Adipocyte (in vitro differentiated cells): ENCODE results near the gene NTRK3.

Experiments used
- DNase-seq: peaks from one replicate; pipeline ENCODE4 v3.0.0-alpha.2; 2015; ENCODE audit warnings: low read depth
- H3K27me3 ChIP-seq: replicated peaks from 2 replicates; pipeline ENCODE4 v1.7.0; 2013; ENCODE audit warnings: mild to moderate bottlenecking, low read length, moderate library complexity; ENCODE audit not compliant: control insufficient read depth, insufficient read depth
- H3K36me3 ChIP-seq: 2 replicates; pipeline ENCODE4 v1.7.0; 2013; ENCODE audit warnings: low read length, mild to moderate bottlenecking, moderate library complexity; ENCODE audit not compliant: control insufficient read depth, insufficient read depth, severe bottlenecking
- H3K4me1 ChIP-seq: 2 replicates; pipeline ENCODE4 v1.7.0; 2013; ENCODE audit warnings: mild to moderate bottlenecking, low read length, moderate library complexity; ENCODE audit not compliant: control insufficient read depth, insufficient read depth
- H3K4me3 ChIP-seq: 2 replicates; pipeline ENCODE4 v1.7.0; 2013; ENCODE audit warnings: mild to moderate bottlenecking, low read length, moderate library complexity
- H3K9ac ChIP-seq: 2 replicates; pipeline ENCODE4 v1.7.0; 2013; ENCODE audit warnings: mild to moderate bottlenecking, low read length, moderate library complexity
- H3K9me3 ChIP-seq: 2 replicates; pipeline ENCODE4 v1.7.0; 2013; ENCODE audit warnings: mild to moderate bottlenecking, low read length, moderate library complexity; ENCODE audit not compliant: control insufficient read depth

Gene NTRK3

DNA sequence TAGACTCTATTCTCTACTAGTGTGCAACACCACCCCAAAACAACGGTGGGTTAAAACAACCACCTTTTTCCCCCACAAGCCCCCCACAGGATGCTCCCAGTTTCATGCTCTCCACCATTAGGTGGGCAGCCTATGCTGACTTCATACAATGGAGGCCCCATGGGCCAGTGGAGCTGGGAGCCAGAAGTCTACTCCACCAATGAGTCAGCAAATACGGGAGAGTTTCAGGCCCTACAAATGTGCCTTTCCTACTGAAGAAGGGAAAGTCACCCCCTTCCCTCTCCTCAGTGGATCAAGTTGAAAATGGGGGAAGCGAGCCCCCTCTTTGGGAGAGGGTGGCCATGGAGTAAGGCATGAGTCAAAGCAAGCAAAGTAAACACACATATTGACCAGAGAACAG, 278.6 kb downstream of the NTRK3 start:
- H3K9me3 ChIP-seq: no peaks in the 10 kb centered on the region
- peaks cover 21% of the 10 kb centered on the region for H3K27me3 ChIP-seq
- DNase-seq: no peak
- H3K4me1 ChIP-seq: no peaks in the 10 kb centered on the region
- no peak overlapping the region for H3K4me3 ChIP-seq
- no peaks in the 10 kb centered on the region for H3K36me3 ChIP-seq
- H3K9ac ChIP-seq: no peak overlapping the region

DNA sequence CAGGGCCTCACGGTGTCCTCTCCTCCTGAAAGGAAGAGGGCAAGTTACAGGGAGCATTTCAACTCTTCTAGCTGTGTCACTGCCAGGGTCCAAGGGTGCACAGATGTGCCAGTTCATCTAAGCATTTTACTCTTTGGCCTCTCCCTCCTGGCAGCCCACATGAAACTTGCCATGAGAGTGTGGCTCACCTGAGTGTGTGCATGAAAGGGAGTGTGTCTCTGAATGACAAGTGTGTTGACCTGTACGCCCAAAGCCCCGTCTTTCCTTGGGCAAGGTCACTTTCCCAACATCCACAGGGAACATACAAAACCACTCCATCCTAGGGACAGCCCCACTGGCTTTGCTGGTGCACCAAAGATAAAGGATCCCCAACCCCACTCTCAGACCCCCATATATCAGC, 280.0 kb downstream of the NTRK3 start:
- DNase-seq: no peak
- Histone ChIP-seq H3K27me3 (peaks cover 14% of the 10 kb centered on the region), H3K9ac (no peak overlapping the region), H3K9me3 (no peaks in the 10 kb centered on the region), H3K36me3 (no peaks in the 10 kb centered on the region), H3K4me3 (no peak overlapping the region), H3K4me1 (no peaks in the 10 kb centered on the region)

DNA sequence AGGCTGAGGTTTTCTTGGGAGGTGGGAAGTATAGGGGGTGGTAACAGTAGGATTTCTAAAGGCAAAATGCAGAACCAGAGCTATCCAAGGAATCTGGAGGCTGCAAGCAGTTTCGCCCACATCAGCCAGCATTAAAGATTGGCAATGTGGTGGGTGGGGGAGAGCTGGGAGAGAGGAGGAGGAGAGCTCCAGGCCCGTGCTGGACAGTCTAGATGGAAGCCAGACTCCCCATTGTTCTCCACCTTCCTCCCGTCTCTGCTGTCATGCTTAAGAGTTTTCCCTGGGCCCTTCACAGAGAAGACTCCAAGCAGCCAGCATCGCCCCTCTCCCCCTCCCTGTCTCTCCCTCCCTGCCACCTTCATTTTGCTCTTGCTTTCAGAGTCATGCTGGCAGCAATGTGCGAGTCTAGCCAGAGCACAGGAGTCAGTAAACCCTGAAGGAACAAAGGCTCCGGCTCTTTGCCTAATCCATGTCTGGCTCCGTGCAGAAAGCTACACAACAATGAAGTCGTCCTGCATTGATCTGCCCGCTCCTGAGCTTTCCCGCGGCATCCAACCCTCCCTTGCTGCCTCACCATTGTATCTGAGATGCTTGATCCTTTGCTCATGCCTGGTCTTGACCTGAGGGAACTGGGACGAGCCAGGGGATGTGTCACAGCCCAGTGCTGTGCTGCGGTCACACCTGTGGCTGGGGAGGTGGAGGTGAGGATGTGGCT, 282.9 kb downstream of the NTRK3 start:
- H3K27me3 ChIP-seq: peaks cover 13% of the 10 kb centered on the region
- peaks cover 5% of the 10 kb centered on the region for H3K4me1 ChIP-seq
- DNase-seq: no peak
- H3K9ac ChIP-seq: no peak overlapping the region
- H3K36me3 ChIP-seq: no peaks in the 10 kb centered on the region
- no peak overlapping the region for H3K4me3 ChIP-seq
- no peaks in the 10 kb centered on the region for H3K9me3 ChIP-seq

DNA sequence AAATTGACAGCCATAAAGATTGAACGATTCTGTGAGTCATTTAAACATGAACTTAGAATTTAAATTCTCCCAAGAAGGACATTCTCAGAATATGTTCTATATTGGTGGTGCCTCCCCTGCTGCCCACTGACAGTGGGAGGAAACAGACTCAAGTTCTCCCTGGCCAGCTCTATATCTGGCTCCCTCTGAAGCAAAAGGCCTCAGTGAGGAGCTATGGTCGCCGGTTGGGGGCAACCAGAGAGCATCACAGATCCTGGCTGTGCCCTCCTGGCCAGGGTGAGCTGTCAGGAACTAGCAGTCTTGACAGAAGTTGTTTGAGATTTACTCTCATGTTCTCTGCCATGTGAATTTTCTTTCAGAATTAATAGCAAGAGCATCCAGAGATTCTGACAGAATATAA, 285.5 kb downstream of the NTRK3 start:
- no peaks in the 10 kb centered on the region for H3K9me3 ChIP-seq
- peaks cover 5% of the 10 kb centered on the region for H3K4me1 ChIP-seq
- no peak for DNase-seq
- no peak overlapping the region for H3K4me3 ChIP-seq
- H3K9ac ChIP-seq: no peak overlapping the region
- H3K36me3 ChIP-seq: no peaks in the 10 kb centered on the region
- H3K27me3 ChIP-seq: peaks cover 20% of the 10 kb centered on the region

DNA sequence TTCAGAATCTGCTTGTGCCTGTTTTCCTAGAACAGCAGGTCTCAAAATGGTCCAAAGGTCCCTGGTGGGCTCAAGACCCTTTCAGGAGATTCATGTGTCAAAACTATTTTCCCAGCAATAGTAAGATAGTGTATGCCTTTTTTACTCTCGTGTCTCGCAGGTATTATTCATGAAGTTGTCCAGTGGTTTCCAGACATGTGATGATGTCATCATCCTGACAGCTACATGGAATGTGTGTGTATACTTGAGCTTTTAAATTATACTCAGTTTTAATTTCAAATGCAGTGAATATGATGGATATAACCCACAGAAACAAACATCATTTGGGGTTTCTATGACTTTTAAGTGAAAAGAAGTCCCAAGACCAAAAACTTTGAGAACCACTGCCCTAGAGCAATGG, 288.6 kb downstream of the NTRK3 start:
- peaks cover 5% of the 10 kb centered on the region for H3K4me1 ChIP-seq
- no peak for DNase-seq
- peaks cover 13% of the 10 kb centered on the region for H3K27me3 ChIP-seq
- no peak overlapping the region for H3K4me3 ChIP-seq
- no peaks in the 10 kb centered on the region for H3K9me3 ChIP-seq
- H3K36me3 ChIP-seq: no peaks in the 10 kb centered on the region
- H3K9ac ChIP-seq: no peak overlapping the region

DNA sequence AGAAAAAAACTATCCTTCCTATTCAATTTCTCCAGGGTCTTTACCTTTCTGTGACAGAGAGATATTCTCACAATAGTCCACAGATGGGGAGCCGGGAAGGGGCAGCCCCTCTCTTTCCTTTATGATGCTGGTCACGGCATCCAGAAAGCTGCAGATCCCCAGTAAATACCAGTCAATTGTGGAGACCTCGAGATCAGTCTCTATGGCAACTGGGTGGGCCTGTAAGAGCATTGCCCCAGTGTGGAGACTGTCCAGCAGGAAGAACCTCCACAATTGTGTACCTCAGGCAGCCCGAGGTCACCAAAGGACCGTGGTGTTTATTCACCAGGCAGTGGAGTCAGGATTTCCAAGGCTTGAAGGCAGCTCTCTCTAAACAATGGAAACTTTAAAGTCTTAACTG, 291.2 kb downstream of the NTRK3 start:
- peaks cover 2% of the 10 kb centered on the region for H3K4me1 ChIP-seq
- no peak overlapping the region for H3K4me3 ChIP-seq
- DNase-seq: no peak
- H3K36me3 ChIP-seq: no peaks in the 10 kb centered on the region
- H3K9ac ChIP-seq: no peak overlapping the region
- no peaks in the 10 kb centered on the region for H3K9me3 ChIP-seq
- peaks cover 31% of the 10 kb centered on the region for H3K27me3 ChIP-seq

DNA sequence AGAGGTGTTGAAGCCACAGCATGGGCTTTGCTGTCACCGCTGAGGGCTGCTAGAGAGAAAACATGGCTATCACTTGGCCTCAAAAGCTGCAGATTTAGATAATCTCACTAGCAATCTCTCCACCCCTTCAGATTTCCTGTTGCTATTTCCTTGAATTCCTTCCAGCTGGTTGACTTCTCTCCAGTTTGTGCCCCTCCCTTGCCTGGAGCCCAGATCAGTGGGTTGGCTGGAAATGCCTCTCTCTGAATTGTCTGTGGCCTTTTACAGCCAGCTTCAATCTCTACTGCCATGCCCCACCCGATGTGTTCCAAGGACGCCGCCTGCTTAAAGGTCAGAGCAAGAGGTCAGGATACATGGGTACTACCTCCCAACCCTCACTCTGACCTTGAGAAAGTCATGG, 294.1 kb downstream of the NTRK3 start:
- Histone ChIP-seq H3K36me3 (no peaks in the 10 kb centered on the region), H3K9me3 (no peaks in the 10 kb centered on the region), H3K27me3 (peaks cover 46% of the 10 kb centered on the region), H3K9ac (no peak overlapping the region), H3K4me3 (no peak overlapping the region), H3K4me1 (no peaks in the 10 kb centered on the region)
- no peak for DNase-seq

DNA sequence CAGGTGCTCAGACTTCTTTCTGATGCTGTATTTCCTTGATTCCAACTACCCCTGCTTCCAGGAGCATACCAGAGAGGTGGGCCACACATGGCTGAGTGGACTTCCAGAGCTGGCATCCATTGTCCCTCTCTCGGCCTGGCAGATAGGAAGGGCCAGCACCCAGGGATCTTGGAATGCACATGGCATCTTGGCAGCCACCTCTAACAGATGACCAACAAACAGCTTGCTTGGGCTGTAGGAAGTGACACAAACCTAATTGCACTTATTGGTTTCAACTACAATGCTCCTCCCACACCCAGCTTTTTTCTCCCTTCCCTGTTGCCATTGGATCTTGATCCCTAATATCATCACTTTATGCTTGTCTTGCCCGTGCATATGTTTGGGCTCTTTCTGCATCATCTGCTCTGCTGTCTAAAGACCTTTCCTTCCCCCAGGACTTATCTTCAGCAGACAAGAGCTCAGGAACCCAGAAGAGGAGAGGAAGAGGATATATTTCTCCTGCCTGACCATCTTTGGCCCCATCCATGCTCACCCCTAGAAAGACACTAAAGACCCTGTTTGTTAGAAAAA, 294.6 kb downstream of the NTRK3 start:
- Histone ChIP-seq H3K9ac (no peak overlapping the region), H3K9me3 (no peaks in the 10 kb centered on the region), H3K4me3 (no peak overlapping the region), H3K36me3 (no peaks in the 10 kb centered on the region), H3K4me1 (no peaks in the 10 kb centered on the region), H3K27me3 (peaks cover 46% of the 10 kb centered on the region)
- no peak for DNase-seq

DNA sequence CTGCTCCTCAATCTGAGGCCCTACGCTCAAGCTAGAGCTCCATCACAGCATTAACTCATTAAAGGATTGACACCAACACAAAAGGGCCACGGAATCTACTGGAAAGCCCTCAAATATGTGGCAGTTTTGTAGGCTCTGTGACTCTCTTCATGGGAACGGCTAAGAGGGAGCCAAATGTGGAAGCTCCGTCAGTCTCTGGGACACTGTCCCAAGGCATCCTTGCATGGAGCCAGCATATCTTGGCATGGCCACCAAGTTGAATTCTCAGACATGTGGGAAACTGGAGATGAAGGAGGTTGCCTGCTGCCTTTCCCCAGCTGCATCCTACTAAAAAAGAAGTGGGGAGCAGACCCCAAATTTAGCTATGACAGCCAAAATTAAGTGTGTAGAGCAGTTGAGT, 296.9 kb downstream of the NTRK3 start:
- peaks cover 4% of the 10 kb centered on the region for H3K4me1 ChIP-seq
- H3K36me3 ChIP-seq: no peaks in the 10 kb centered on the region
- no peak overlapping the region for H3K9ac ChIP-seq
- no peak overlapping the region for H3K4me3 ChIP-seq
- no peaks in the 10 kb centered on the region for H3K9me3 ChIP-seq
- DNase-seq: no peak
- peaks cover 38% of the 10 kb centered on the region for H3K27me3 ChIP-seq

DNA sequence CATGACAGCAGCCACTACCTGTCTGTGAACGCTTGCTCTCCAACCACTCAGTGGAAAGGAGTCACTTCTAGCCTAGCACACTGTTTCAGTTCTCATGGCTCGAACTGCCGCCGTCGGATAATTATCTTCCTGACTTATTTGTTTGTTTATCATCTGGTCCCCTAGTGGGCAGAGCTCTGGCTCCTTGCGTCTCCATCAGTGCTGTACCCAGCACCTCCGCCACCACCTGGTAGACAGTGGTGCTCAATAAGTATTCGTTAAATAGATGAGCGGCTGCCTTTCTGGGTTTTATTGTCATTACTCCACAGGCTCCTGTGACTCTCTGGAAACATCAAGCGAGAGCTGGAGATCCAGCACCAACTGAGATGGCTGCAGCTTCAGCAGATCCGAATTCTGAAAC, 297.5 kb downstream of the NTRK3 start:
- no peak for DNase-seq
- Histone ChIP-seq H3K4me3 (no peak overlapping the region), H3K9ac (no peak overlapping the region), H3K9me3 (no peaks in the 10 kb centered on the region), H3K36me3 (no peaks in the 10 kb centered on the region), H3K27me3 (peaks cover 38% of the 10 kb centered on the region), H3K4me1 (peaks cover 10% of the 10 kb centered on the region)

DNA sequence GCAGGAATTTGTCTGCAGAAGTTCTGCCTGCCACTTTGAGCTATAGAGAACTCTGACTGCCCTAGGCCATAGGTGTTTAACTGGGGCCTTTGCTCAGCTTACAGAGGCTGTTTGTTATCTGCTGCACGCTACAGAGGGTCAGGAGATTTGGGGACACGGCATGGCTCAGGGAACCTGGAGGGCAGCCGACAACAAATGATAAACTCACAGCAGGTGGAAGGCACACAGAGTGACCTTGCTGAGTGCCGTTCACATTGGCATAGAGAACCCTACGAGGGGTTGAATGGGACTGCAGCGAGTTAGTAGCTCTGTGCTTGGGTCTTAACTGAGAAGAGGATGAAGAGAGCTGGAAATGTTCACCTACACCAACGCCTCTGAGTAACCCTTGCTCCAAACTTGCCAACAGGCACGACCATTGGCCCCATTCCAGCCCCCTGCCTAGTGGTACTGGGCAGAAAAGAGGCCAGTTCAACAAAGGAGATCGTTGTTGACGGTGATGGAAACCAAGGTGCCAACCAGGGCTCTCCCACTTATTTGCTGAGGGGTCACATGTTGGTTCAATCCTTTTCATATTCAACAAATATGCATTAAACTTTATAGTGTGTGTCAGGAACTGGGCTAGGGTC, 301.1 kb downstream of the NTRK3 start:
- Histone ChIP-seq H3K4me1 (peaks cover 10% of the 10 kb centered on the region), H3K4me3 (no peak overlapping the region), H3K27me3 (peaks cover 17% of the 10 kb centered on the region), H3K9me3 (no peaks in the 10 kb centered on the region), H3K9ac (no peak overlapping the region), H3K36me3 (no peaks in the 10 kb centered on the region)
- no peak for DNase-seq
